ENCODE measurements around the gene RPP30.

RPP30 gene

GRCh38 chr10:90855126-90855525 is 16.6 kb upstream of the RPP30 start:
- H3K4me3 ChIP-seq (ENCODE audit: low read depth in 1 of 2, low read length in 2 of 2) = no peak overlapping the region
- H3K36me3 ChIP-seq (ENCODE audit: control insufficient read depth in 1 of 2, insufficient read depth in 2 of 2, low read length in 2 of 2) = no peaks in the 10 kb centered on the region
- H3K9me3 ChIP-seq (ENCODE audit: control insufficient read depth in 1 of 2, low read length in 2 of 2) = peaks cover 7% of the 10 kb centered on the region in 2 donors
- H3K4me1 ChIP-seq (ENCODE audit: control insufficient read depth in 1 of 2, insufficient read depth in 2 of 2, low read length in 2 of 2) = peaks cover 0 to 4% of the 10 kb centered on the region in 2 donors
- peaks cover 23 to 39% of the 10 kb centered on the region in 2 donors for H3K27me3 ChIP-seq (ENCODE audit: control insufficient read depth in 1 of 2, insufficient read depth in 2 of 2, low read length in 2 of 2)
- no peak overlapping the region for H3K9ac ChIP-seq (ENCODE audit: low read depth in 1 of 2, low read length in 2 of 2)
- no peak overlapping the region for H3K27ac ChIP-seq (ENCODE audit: low read depth, low read length)

- H3K9ac ChIP-seq (ENCODE audit: low read depth in 1 of 2, low read length in 2 of 2) = no peak overlapping the region
- H3K36me3 ChIP-seq (ENCODE audit: control insufficient read depth in 1 of 2, insufficient read depth in 2 of 2, low read length in 2 of 2) = no peaks in the 10 kb centered on the region
- H3K4me1 ChIP-seq (ENCODE audit: control insufficient read depth in 1 of 2, insufficient read depth in 2 of 2, low read length in 2 of 2) = peaks cover 0 to 4% of the 10 kb centered on the region in 2 donors
- H3K9me3 ChIP-seq (ENCODE audit: control insufficient read depth in 1 of 2, low read length in 2 of 2) = peaks cover under 1% of the 10 kb centered on the region in 2 donors
- H3K4me3 ChIP-seq (ENCODE audit: low read depth in 1 of 2, low read length in 2 of 2) = no peak overlapping the region
- H3K27me3 ChIP-seq (ENCODE audit: control insufficient read depth in 1 of 2, insufficient read depth in 2 of 2, low read length in 2 of 2) = peaks cover 23 to 39% of the 10 kb centered on the region in 2 donors
- H3K27ac ChIP-seq (ENCODE audit: low read depth, low read length) = no peak overlapping the region
Measured at GRCh38 chr10:90856261-90856660, 15.5 kb upstream of the RPP30 start.

- peaks cover 28 to 43% of the 10 kb centered on the region in 2 donors for H3K27me3 ChIP-seq (ENCODE audit: control insufficient read depth in 1 of 2, insufficient read depth in 2 of 2, low read length in 2 of 2)
- H3K4me1 ChIP-seq (ENCODE audit: control insufficient read depth in 1 of 2, insufficient read depth in 2 of 2, low read length in 2 of 2) = peaks cover 0 to 4% of the 10 kb centered on the region in 2 donors
- H3K9ac ChIP-seq (ENCODE audit: low read depth in 1 of 2, low read length in 2 of 2) = no peak overlapping the region
- H3K27ac ChIP-seq (ENCODE audit: low read depth, low read length) = no peak overlapping the region
- no peaks in the 10 kb centered on the region for H3K9me3 ChIP-seq (ENCODE audit: control insufficient read depth in 1 of 2, low read length in 2 of 2)
- no peaks in the 10 kb centered on the region for H3K36me3 ChIP-seq (ENCODE audit: control insufficient read depth in 1 of 2, insufficient read depth in 2 of 2, low read length in 2 of 2)
- peak overlapping the region; percentile 50 to 70 for H3K4me3 ChIP-seq (ENCODE audit: low read depth in 1 of 2, low read length in 2 of 2)
Measured at GRCh38 chr10:90856964-90857634, 14.7 kb upstream of the RPP30 start.

- Histone ChIP-seq H3K4me3 (ENCODE audit: low read depth in 1 of 2, low read length in 2 of 2) (peak within 1 kb of the TSS; percentile 65 to 70), H3K36me3 (ENCODE audit: control insufficient read depth in 1 of 2, insufficient read depth in 2 of 2, low read length in 2 of 2) (no peaks in the 10 kb centered on the region), H3K9me3 (ENCODE audit: control insufficient read depth in 1 of 2, low read length in 2 of 2) (no peaks in the 10 kb centered on the region), H3K27me3 (ENCODE audit: control insufficient read depth in 1 of 2, insufficient read depth in 2 of 2, low read length in 2 of 2) (peaks cover 28 to 43% of the 10 kb centered on the region in 2 donors), H3K4me1 (ENCODE audit: control insufficient read depth in 1 of 2, insufficient read depth in 2 of 2, low read length in 2 of 2) (peaks cover 0 to 4% of the 10 kb centered on the region in 2 donors), H3K27ac (ENCODE audit: low read depth, low read length) (no peak within 1 kb of the TSS), H3K9ac (ENCODE audit: low read depth in 1 of 2, low read length in 2 of 2) (peak within 1 kb of the TSS; percentile 28 to 62)
Measured at GRCh38 chr10:90857635-90858460, 13.9 kb upstream of the RPP30 start, which contains the start of gene HTR7. Gene HTR7 (minus strand): TSS chr10:90858039. CDS start chr10:90857671, 368 bp downstream.

DNA sequence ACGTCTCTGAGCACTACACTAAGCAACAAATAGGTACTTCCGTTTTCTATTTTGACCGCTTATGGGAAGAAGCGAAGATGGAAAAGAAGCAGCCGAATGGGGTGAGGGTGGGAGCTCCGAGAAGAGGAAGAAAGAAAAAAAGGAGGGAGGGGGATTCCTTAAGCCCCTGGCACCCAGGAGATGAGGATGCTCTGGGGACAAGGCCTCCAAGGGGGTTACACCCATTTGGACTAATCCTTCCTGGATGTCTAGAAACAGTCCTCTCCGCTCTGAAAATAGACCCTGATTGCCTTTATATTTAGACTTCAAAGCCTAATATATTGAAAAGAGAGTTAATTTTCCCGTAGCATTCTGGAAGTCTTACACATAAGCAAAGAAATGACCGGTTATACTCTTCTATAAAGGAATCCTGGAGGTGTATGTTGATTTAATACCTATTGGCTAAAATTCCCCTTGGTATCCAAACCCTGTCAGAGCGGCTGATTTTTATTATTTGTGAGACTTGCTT is 13.3 kb upstream of the RPP30 start:
- H3K4me3 ChIP-seq (ENCODE audit: low read depth in 1 of 2, low read length in 2 of 2) = peak overlapping the region; percentile 65 to 68
- H3K9me3 ChIP-seq (ENCODE audit: control insufficient read depth in 1 of 2, low read length in 2 of 2) = no peaks in the 10 kb centered on the region
- peaks cover 0 to 4% of the 10 kb centered on the region in 2 donors for H3K4me1 ChIP-seq (ENCODE audit: control insufficient read depth in 1 of 2, insufficient read depth in 2 of 2, low read length in 2 of 2)
- no peak overlapping the region for H3K27ac ChIP-seq (ENCODE audit: low read depth, low read length)
- peaks cover 28 to 43% of the 10 kb centered on the region in 2 donors for H3K27me3 ChIP-seq (ENCODE audit: control insufficient read depth in 1 of 2, insufficient read depth in 2 of 2, low read length in 2 of 2)
- peak overlapping the region; percentile 28 to 62 for H3K9ac ChIP-seq (ENCODE audit: low read depth in 1 of 2, low read length in 2 of 2)
- no peaks in the 10 kb centered on the region for H3K36me3 ChIP-seq (ENCODE audit: control insufficient read depth in 1 of 2, insufficient read depth in 2 of 2, low read length in 2 of 2)

DNA sequence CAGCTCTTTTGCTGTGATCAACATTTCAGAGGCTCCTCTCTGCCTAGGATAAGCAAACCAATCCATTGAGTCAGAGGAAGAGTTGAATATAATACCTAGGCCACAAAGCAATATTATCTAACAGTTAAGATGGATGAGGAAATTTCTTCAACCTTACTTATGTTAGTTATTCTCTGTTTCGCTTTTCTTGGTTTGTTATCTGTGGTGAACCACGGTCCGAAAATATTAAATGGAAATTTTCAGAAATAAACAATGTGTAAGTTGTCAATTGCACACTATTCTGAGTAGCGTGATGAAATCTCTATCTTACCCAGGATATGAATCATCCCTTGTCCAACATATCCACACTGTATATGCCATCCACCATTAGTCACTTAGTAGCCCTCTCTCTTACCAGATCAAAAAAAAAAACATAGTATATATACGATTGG is 12.4 kb upstream of the RPP30 start:
- peaks cover 0 to 4% of the 10 kb centered on the region in 2 donors for H3K4me1 ChIP-seq (ENCODE audit: control insufficient read depth in 1 of 2, insufficient read depth in 2 of 2, low read length in 2 of 2)
- H3K4me3 ChIP-seq (ENCODE audit: low read depth in 1 of 2, low read length in 2 of 2) = no peak overlapping the region
- H3K27ac ChIP-seq (ENCODE audit: low read depth, low read length) = no peak overlapping the region
- no peak overlapping the region for H3K9ac ChIP-seq (ENCODE audit: low read depth in 1 of 2, low read length in 2 of 2)
- no peaks in the 10 kb centered on the region for H3K36me3 ChIP-seq (ENCODE audit: control insufficient read depth in 1 of 2, insufficient read depth in 2 of 2, low read length in 2 of 2)
- peaks cover 28 to 43% of the 10 kb centered on the region in 2 donors for H3K27me3 ChIP-seq (ENCODE audit: control insufficient read depth in 1 of 2, insufficient read depth in 2 of 2, low read length in 2 of 2)
- H3K9me3 ChIP-seq (ENCODE audit: control insufficient read depth in 1 of 2, low read length in 2 of 2) = no peaks in the 10 kb centered on the region

GRCh38 chr10:90860790-90861189 is 11.0 kb upstream of the RPP30 start:
- Histone ChIP-seq H3K4me1 (ENCODE audit: control insufficient read depth in 1 of 2, insufficient read depth in 2 of 2, low read length in 2 of 2) (peaks cover 0 to 4% of the 10 kb centered on the region in 2 donors), H3K4me3 (ENCODE audit: low read depth in 1 of 2, low read length in 2 of 2) (no peak overlapping the region), H3K27me3 (ENCODE audit: control insufficient read depth in 1 of 2, insufficient read depth in 2 of 2, low read length in 2 of 2) (peaks cover 19 to 29% of the 10 kb centered on the region in 2 donors), H3K9me3 (ENCODE audit: control insufficient read depth in 1 of 2, low read length in 2 of 2) (no peaks in the 10 kb centered on the region), H3K36me3 (ENCODE audit: control insufficient read depth in 1 of 2, insufficient read depth in 2 of 2, low read length in 2 of 2) (no peaks in the 10 kb centered on the region), H3K9ac (ENCODE audit: low read depth in 1 of 2, low read length in 2 of 2) (no peak overlapping the region), H3K27ac (ENCODE audit: low read depth, low read length) (no peak overlapping the region)

GRCh38 chr10:90862908-90863514 is 8.8 kb upstream of the RPP30 start:
- no peaks in the 10 kb centered on the region for H3K4me1 ChIP-seq (ENCODE audit: control insufficient read depth in 1 of 2, insufficient read depth in 2 of 2, low read length in 2 of 2)
- no peak overlapping the region for H3K4me3 ChIP-seq (ENCODE audit: low read depth in 1 of 2, low read length in 2 of 2)
- H3K27ac ChIP-seq (ENCODE audit: low read depth, low read length) = no peak overlapping the region
- no peak overlapping the region for H3K9ac ChIP-seq (ENCODE audit: low read depth in 1 of 2, low read length in 2 of 2)
- H3K27me3 ChIP-seq (ENCODE audit: control insufficient read depth in 1 of 2, insufficient read depth in 2 of 2, low read length in 2 of 2) = peaks cover 7 to 19% of the 10 kb centered on the region in 2 donors
- no peaks in the 10 kb centered on the region for H3K36me3 ChIP-seq (ENCODE audit: control insufficient read depth in 1 of 2, insufficient read depth in 2 of 2, low read length in 2 of 2)
- no peaks in the 10 kb centered on the region for H3K9me3 ChIP-seq (ENCODE audit: control insufficient read depth in 1 of 2, low read length in 2 of 2)

- Histone ChIP-seq H3K4me3 (ENCODE audit: low read depth in 1 of 2, low read length in 2 of 2) (no peak overlapping the region), H3K9me3 (ENCODE audit: control insufficient read depth in 1 of 2, low read length in 2 of 2) (no peaks in the 10 kb centered on the region), H3K4me1 (ENCODE audit: control insufficient read depth in 1 of 2, insufficient read depth in 2 of 2, low read length in 2 of 2) (no peaks in the 10 kb centered on the region), H3K27me3 (ENCODE audit: control insufficient read depth in 1 of 2, insufficient read depth in 2 of 2, low read length in 2 of 2) (peaks cover 7 to 12% of the 10 kb centered on the region in 2 donors), H3K27ac (ENCODE audit: low read depth, low read length) (no peak overlapping the region), H3K9ac (ENCODE audit: low read depth in 1 of 2, low read length in 2 of 2) (no peak overlapping the region), H3K36me3 (ENCODE audit: control insufficient read depth in 1 of 2, insufficient read depth in 2 of 2, low read length in 2 of 2) (no peaks in the 10 kb centered on the region)
Measured at GRCh38 chr10:90865401-90865800, 6.4 kb upstream of the RPP30 start.
